Measurements from ENCODE around the gene CLEC16A. TPM values are rescaled to one million over a fixed set of nuclear protein-coding genes. Genes with fewer than 3 reads are reported as not detected.

The CLEC16A gene
- total and polyA plus RNA-seq, 2 experiments from 2014 or later = 9.9 to 24.1 TPM

GRCh38 chr16:11014136-11014535 is 69.8 kb downstream of the CLEC16A start (continued):
- TF ChIP-seq EZH2phosphoT487 (IDR thresholded peaks at IDR 0.05; ENCODE audit: unreplicated experiment) = no peak
- no peak for TF ChIP-seq POLR2AphosphoS5 (IDR thresholded peaks at IDR 0.05; ENCODE audit: low read depth)
- TF ChIP-seq ETS1 (IDR thresholded peaks at IDR 0.05) = no peak

- ATAC-seq (no peak), DNase-seq (ENCODE audit: low spot score) (no peak)
- no peaks in the 10 kb centered on the region for H3K4me1 ChIP-seq (ENCODE audit: insufficient read depth)
- H3K4me1 Mint-ChIP-seq = no peaks in the 10 kb centered on the region
- no peaks in the 10 kb centered on the region for H3K9me3 Mint-ChIP-seq
- H3F3A ChIP-seq (replicated peaks; ENCODE audit: low read depth) = no peaks in the 10 kb centered on the region
- no peak overlapping the region for H3K27ac ChIP-seq (ENCODE audit: low read depth)
- H2AFZ ChIP-seq = no peak overlapping the region
- no peak overlapping the region for H3K4me3 Mint-ChIP-seq
- no peak overlapping the region for H3K4me2 ChIP-seq
- H3K79me2 ChIP-seq (replicated peaks; ENCODE audit: insufficient read depth) = no peaks in the 10 kb centered on the region
- H3K27me3 ChIP-seq (ENCODE audit: insufficient read depth) = no peaks in the 10 kb centered on the region
- H4K20me1 ChIP-seq (replicated peaks; ENCODE audit: insufficient read depth) = no peaks in the 10 kb centered on the region; the same call in 1 of the 2 replicates
- no peak overlapping the region for H3K4me3 ChIP-seq
- H3K27ac Mint-ChIP-seq = no peak overlapping the region
- peaks cover 12% of the 10 kb centered on the region for H3K36me3 Mint-ChIP-seq (ENCODE audit: low read depth)
- H3K27me3 Mint-ChIP-seq (ENCODE audit: insufficient read depth, low read depth, poor library complexity) = no peaks in the 10 kb centered on the region
- no peaks in the 10 kb centered on the region for H3K36me3 ChIP-seq (ENCODE audit: insufficient read depth)
- no peaks in the 10 kb centered on the region for H3K9me2 ChIP-seq (ENCODE audit: insufficient read depth)
- TF ChIP-seq, protein P1, sequence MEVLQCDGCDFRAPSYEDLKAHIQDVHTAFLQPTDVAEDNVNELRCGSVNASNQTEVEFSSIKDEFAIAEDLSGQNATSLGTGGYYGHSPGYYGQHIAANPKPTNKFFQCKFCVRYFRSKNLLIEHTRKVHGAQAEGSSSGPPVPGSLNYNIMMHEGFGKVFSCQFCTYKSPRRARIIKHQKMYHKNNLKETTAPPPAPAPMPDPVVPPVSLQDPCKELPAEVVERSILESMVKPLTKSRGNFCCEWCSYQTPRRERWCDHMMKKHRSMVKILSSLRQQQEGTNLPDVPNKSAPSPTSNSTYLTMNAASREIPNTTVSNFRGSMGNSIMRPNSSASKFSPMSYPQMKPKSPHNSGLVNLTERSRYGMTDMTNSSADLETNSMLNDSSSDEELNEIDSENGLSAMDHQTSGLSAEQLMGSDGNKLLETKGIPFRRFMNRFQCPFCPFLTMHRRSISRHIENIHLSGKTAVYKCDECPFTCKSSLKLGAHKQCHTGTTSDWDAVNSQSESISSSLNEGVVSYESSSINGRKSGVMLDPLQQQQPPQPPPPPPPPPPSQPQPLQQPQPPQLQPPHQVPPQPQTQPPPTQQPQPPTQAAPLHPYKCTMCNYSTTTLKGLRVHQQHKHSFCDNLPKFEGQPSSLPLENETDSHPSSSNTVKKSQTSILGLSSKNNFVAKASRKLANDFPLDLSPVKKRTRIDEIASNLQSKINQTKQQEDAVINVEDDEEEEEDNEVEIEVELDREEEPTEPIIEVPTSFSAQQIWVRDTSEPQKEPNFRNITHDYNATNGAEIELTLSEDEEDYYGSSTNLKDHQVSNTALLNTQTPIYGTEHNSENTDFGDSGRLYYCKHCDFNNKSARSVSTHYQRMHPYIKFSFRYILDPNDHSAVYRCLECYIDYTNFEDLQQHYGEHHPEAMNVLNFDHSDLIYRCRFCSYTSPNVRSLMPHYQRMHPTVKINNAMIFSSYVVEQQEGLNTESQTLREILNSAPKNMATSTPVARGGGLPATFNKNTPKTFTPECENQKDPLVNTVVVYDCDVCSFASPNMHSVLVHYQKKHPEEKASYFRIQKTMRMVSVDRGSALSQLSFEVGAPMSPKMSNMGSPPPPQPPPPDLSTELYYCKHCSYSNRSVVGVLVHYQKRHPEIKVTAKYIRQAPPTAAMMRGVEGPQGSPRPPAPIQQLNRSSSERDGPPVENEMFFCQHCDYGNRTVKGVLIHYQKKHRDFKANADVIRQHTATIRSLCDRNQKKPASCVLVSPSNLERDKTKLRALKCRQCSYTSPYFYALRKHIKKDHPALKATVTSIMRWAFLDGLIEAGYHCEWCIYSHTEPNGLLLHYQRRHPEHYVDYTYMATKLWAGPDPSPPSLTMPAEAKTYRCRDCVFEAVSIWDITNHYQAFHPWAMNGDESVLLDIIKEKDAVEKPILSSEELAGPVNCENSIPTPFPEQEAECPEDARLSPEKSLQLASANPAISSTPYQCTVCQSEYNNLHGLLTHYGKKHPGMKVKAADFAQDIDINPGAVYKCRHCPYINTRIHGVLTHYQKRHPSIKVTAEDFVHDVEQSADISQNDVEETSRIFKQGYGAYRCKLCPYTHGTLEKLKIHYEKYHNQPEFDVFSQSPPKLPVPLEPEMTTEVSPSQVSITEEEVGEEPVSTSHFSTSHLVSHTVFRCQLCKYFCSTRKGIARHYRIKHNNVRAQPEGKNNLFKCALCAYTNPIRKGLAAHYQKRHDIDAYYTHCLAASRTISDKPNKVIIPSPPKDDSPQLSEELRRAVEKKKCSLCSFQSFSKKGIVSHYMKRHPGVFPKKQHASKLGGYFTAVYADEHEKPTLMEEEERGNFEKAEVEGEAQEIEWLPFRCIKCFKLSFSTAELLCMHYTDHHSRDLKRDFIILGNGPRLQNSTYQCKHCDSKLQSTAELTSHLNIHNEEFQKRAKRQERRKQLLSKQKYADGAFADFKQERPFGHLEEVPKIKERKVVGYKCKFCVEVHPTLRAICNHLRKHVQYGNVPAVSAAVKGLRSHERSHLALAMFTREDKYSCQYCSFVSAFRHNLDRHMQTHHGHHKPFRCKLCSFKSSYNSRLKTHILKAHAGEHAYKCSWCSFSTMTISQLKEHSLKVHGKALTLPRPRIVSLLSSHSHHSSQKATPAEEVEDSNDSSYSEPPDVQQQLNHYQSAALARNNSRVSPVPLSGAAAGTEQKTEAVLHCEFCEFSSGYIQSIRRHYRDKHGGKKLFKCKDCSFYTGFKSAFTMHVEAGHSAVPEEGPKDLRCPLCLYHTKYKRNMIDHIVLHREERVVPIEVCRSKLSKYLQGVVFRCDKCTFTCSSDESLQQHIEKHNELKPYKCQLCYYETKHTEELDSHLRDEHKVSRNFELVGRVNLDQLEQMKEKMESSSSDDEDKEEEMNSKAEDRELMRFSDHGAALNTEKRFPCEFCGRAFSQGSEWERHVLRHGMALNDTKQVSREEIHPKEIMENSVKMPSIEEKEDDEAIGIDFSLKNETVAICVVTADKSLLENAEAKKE (CRISPR knock-in tag; IDR thresholded peaks at IDR 0.05) = no peak
- TF ChIP-seq CTCF (conservative IDR thresholded peaks at IDR 0.05; ENCODE audit: low read depth in 2 of 2) (no peak), POLR2AphosphoS5 (IDR thresholded peaks at IDR 0.05; ENCODE audit: low read depth) (no peak), ZNF331 (CRISPR knock-in tag; IDR thresholded peaks at IDR 0.05; ENCODE audit: low read depth) (no peak), EZH2phosphoT487 (IDR thresholded peaks at IDR 0.05; ENCODE audit: unreplicated experiment) (no peak), ZNF114 (CRISPR knock-in tag; IDR thresholded peaks at IDR 0.05) (no peak), CREB1 (CRISPR knock-in tag; IDR thresholded peaks at IDR 0.05; ENCODE audit: low read depth) (no peak), ETS1 (IDR thresholded peaks at IDR 0.05) (no peak), STAT1 (IDR thresholded peaks at IDR 0.05; ENCODE audit: unreplicated experiment) (no peak), JUNB (IDR thresholded peaks at IDR 0.05; ENCODE audit: unreplicated experiment) (no peak), REST (IDR thresholded peaks at IDR 0.05; ENCODE audit: unreplicated experiment) (no peak), NANOG (IDR thresholded peaks at IDR 0.05; ENCODE audit: borderline replicate concordance) (no peak)
Observed at GRCh38 chr16:11015076-11015475, 70.7 kb downstream of the CLEC16A start.

Data from GM23338 (cell line).